Measurements from ENCODE around the gene PCDHB9. TPM values are rescaled to one million over a fixed set of nuclear protein-coding genes. Genes with fewer than 3 reads are reported as not detected.
"Not testable (repeated sequence)": the region's sequence is repeated elsewhere in the genome, so short reads cannot be mapped to it uniquely, and the experiment has no call there.

PCDHB9 gene
- total and polyA plus RNA-seq, 2 experiments from 2014 or later: 0.27 to 0.63 TPM

GRCh38 chr5:141199359-141200235 lies 12.6 kb downstream of the PCDHB9 start, which contains the start of gene PCDHB11:
Gene PCDHB11 (plus strand): TSS chr5:141199627. CDS start chr5:141199775, 148 bp downstream.
- peak within 1 kb of the TSS; percentile 18; the same call in 2 of the 3 replicates for H3K4me3 Mint-ChIP-seq
- Histone ChIP-seq H3K27me3 (ENCODE audit: insufficient read depth) (no peaks in the 10 kb centered on the region), H3F3A (replicated peaks; ENCODE audit: low read depth) (no peaks in the 10 kb centered on the region), H3K4me1 (ENCODE audit: insufficient read depth) (no peaks in the 10 kb centered on the region), H3K36me3 (ENCODE audit: insufficient read depth) (no peaks in the 10 kb centered on the region; the same call in 1 of the 2 replicates), H3K4me2 (no peak within 1 kb of the TSS), H2AFZ (peak within 1 kb of the TSS; percentile 67; the same call in 1 of the 2 replicates), H3K27ac (ENCODE audit: low read depth) (no peak within 1 kb of the TSS), H3K4me3 (no peak within 1 kb of the TSS), H4K20me1 (replicated peaks; ENCODE audit: insufficient read depth) (no peaks in the 10 kb centered on the region), H3K9me2 (ENCODE audit: insufficient read depth) (no peaks in the 10 kb centered on the region), H3K79me2 (replicated peaks; ENCODE audit: insufficient read depth) (no peaks in the 10 kb centered on the region)
- DNase-seq (ENCODE audit: low spot score): peak; percentile 72
- H3K4me1 Mint-ChIP-seq: 0 out of 3 replicates have a peak, but pooled peaks cover 2% of the 10 kb centered on the region
- TF ChIP-seq CTCF (conservative IDR thresholded peaks at IDR 0.05; ENCODE audit: low read depth in 2 of 2) (peak; percentile 79 to 88), ZNF114 (CRISPR knock-in tag; IDR thresholded peaks at IDR 0.05) (no peak), JUNB (IDR thresholded peaks at IDR 0.05; ENCODE audit: unreplicated experiment) (no peak), REST (IDR thresholded peaks at IDR 0.05; ENCODE audit: unreplicated experiment) (no peak), CREB1 (CRISPR knock-in tag; IDR thresholded peaks at IDR 0.05; ENCODE audit: low read depth) (no peak), EZH2phosphoT487 (IDR thresholded peaks at IDR 0.05; ENCODE audit: unreplicated experiment) (no peak)
- peak within 1 kb of the TSS; percentile 53; the same call in 1 of the 2 replicates for H3K27ac Mint-ChIP-seq
- H3K9me3 Mint-ChIP-seq: peaks cover 35% of the 10 kb centered on the region
- H3K36me3 Mint-ChIP-seq (ENCODE audit: low read depth): peaks cover 15% of the 10 kb centered on the region
- no peaks in the 10 kb centered on the region for H3K27me3 Mint-ChIP-seq (ENCODE audit: insufficient read depth, low read depth, poor library complexity)
- peak; percentile 48; the same call in 2 of the 3 replicates for ATAC-seq

GRCh38 chr5:141201126-141201525 lies 14.2 kb downstream of the PCDHB9 start:
- not testable (repeated sequence) for H3K27me3 Mint-ChIP-seq (ENCODE audit: insufficient read depth, low read depth, poor library complexity); H3K36me3 ChIP-seq (ENCODE audit: insufficient read depth); ATAC-seq; H3K4me1 Mint-ChIP-seq; H3K9me2 ChIP-seq (ENCODE audit: insufficient read depth); H3K27me3 ChIP-seq (ENCODE audit: insufficient read depth); H3K4me2 ChIP-seq; H3K4me3 ChIP-seq; H3K4me3 Mint-ChIP-seq; H3K27ac Mint-ChIP-seq; H3K4me1 ChIP-seq (ENCODE audit: insufficient read depth); DNase-seq (ENCODE audit: low spot score); H3K27ac ChIP-seq (ENCODE audit: low read depth); H4K20me1 ChIP-seq (replicated peaks; ENCODE audit: insufficient read depth); H2AFZ ChIP-seq; H3K79me2 ChIP-seq (replicated peaks; ENCODE audit: insufficient read depth); H3F3A ChIP-seq (replicated peaks; ENCODE audit: low read depth)
- Mint-ChIP-seq H3K9me3 (peaks cover 30% of the 10 kb centered on the region), H3K36me3 (ENCODE audit: low read depth) (peaks cover 10% of the 10 kb centered on the region)

- not testable (repeated sequence) for DNase-seq (ENCODE audit: low spot score); H3K27ac ChIP-seq (ENCODE audit: low read depth); H3K4me3 Mint-ChIP-seq
Observed at GRCh38 chr5:141201646-141202045, 14.7 kb downstream of the PCDHB9 start.

More at GRCh38 chr5:141201646-141202045, 14.7 kb downstream of the PCDHB9 start:
- H3K27ac Mint-ChIP-seq; H2AFZ ChIP-seq; H4K20me1 ChIP-seq (replicated peaks; ENCODE audit: insufficient read depth); H3F3A ChIP-seq (replicated peaks; ENCODE audit: low read depth); H3K4me1 ChIP-seq (ENCODE audit: insufficient read depth); H3K79me2 ChIP-seq (replicated peaks; ENCODE audit: insufficient read depth); H3K9me2 ChIP-seq (ENCODE audit: insufficient read depth); H3K4me1 Mint-ChIP-seq; ATAC-seq; H3K4me3 ChIP-seq; H3K27me3 ChIP-seq (ENCODE audit: insufficient read depth); H3K27me3 Mint-ChIP-seq (ENCODE audit: insufficient read depth, low read depth, poor library complexity); H3K36me3 ChIP-seq (ENCODE audit: insufficient read depth); H3K36me3 Mint-ChIP-seq (ENCODE audit: low read depth); H3K4me2 ChIP-seq: not testable (repeated sequence)
- peaks cover 25% of the 10 kb centered on the region for H3K9me3 Mint-ChIP-seq

All from GM23338 (cell line).